Breast epithelium (tissue), 3 donors: Measurements from ENCODE around the gene NDUFB2.

Source experiments
- POLR2A ChIP-seq: fragments of 450-650 bp; IDR thresholded peaks from one replicate; pipeline ENCODE4 v1.6.1; 2016; ENCODE audit warnings: antibody characterized with exemption, mild to moderate bottlenecking, moderate library complexity
- TF ChIP-seq, protein P1 (sequence below), 3 donors: fragments of 450-650 bp; IDR thresholded peaks; one replicate each; pipeline ENCODE4 v1.5.1; 2016 to 2017; ENCODE audit warnings: antibody characterized with exemption in 3 of 3, mild to moderate bottlenecking in 3 of 3, moderate library complexity in 3 of 3

DNA sequence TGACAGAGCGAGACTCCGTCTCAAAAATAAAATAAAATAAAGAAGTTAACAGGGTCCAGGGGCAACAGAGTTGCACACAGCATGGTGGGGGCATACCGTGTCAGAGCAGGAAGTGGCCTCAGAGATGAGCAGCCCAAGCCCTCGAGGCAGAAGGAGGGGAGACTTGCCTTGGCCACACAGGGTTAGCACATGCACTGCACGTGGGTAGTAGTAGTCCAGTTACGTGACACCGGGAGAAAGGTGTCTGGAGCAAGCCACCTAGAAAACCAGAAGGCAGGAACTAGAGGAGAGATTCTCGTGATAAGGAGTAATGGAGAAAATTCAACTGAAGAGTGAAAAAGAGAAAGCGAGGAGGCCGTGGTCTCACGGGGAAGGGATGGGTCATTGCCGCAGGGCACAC is 46.1 kb upstream of the NDUFB2 start:
- TF ChIP-seq, protein P1, sequence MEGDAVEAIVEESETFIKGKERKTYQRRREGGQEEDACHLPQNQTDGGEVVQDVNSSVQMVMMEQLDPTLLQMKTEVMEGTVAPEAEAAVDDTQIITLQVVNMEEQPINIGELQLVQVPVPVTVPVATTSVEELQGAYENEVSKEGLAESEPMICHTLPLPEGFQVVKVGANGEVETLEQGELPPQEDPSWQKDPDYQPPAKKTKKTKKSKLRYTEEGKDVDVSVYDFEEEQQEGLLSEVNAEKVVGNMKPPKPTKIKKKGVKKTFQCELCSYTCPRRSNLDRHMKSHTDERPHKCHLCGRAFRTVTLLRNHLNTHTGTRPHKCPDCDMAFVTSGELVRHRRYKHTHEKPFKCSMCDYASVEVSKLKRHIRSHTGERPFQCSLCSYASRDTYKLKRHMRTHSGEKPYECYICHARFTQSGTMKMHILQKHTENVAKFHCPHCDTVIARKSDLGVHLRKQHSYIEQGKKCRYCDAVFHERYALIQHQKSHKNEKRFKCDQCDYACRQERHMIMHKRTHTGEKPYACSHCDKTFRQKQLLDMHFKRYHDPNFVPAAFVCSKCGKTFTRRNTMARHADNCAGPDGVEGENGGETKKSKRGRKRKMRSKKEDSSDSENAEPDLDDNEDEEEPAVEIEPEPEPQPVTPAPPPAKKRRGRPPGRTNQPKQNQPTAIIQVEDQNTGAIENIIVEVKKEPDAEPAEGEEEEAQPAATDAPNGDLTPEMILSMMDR (IDR thresholded peaks at IDR 0.05): no peak
- no peak for TF ChIP-seq POLR2A
